HL-60 (cell line): ENCODE measurements around the gene CELA2B.
A peak's percentile ranks its signal among the peaks of the same experiment; 100 is the strongest.

ENCODE experiments used
- DNase-seq, 2 experiments: peaks; one replicate each; pipeline ENCODE4 v3.0.0-alpha.2; 2010 to 2020; ENCODE audit warnings: low read depth in 1 of 2, low spot score in 1 of 2
- H3K27ac ChIP-seq: fragments of 250-450 bp; sonication (Bioruptor Pico); replicated peaks from 2 replicates; pipeline ENCODE4 v1.5.1; 2020; ENCODE audit warnings: mild to moderate bottlenecking, moderate library complexity
- H3K27me3 ChIP-seq: fragments of 250-450 bp; sonication (Bioruptor Pico); 2 replicates; pipeline ENCODE4 v1.5.1; 2021; ENCODE audit warnings: mild to moderate bottlenecking, moderate library complexity; ENCODE audit not compliant: insufficient read depth, poor library complexity, severe bottlenecking
- H3K4me3 ChIP-seq: replicated peaks from 2 replicates; pipeline ENCODE4 v1.5.1; 2011; ENCODE audit warnings: mild to moderate bottlenecking, control low read depth, low read length; ENCODE audit not compliant: insufficient read depth
- CTCF ChIP-seq: IDR thresholded peaks from one replicate; pipeline ENCODE4 v1.5.1; 2011; ENCODE audit warnings: low read length, control low read depth, inconsistent platforms; ENCODE audit not compliant: insufficient read depth
- GABPA ChIP-seq: IDR thresholded peaks from 2 replicates; pipeline ENCODE4 v1.6.1; 2012; ENCODE audit warnings: low read depth
- POLR2AphosphoS5 ChIP-seq: IDR thresholded peaks from 2 replicates; pipeline ENCODE4 v1.6.1; 2012; ENCODE audit warnings: low read depth
- REST ChIP-seq: IDR thresholded peaks from 2 replicates; pipeline ENCODE4 v1.6.1; 2012; ENCODE audit warnings: low read depth; ENCODE audit not compliant: insufficient replicate concordance
- SPI1 ChIP-seq: IDR thresholded peaks from 2 replicates; pipeline ENCODE4 v1.6.1; 2012; ENCODE audit warnings: low read depth, mild to moderate bottlenecking, borderline replicate concordance

The CELA2B gene

GRCh38 chr1:15523104-15524020, 47.5 kb downstream of the CELA2B start:
- Histone ChIP-seq H3K4me3 (peak overlapping the region; percentile 43), H3K27ac (peak overlapping the region; percentile 48), H3K27me3 (no peaks in the 10 kb centered on the region)
- no peak for DNase-seq
- TF ChIP-seq SPI1 (no peak), POLR2AphosphoS5 (no peak)

GRCh38 chr1:15524021-15524282, 48.0 kb downstream of the CELA2B start, which contains the start of gene CASP9:
TSS of gene CASP9 (minus strand) at chr1:15524215. CDS start at chr1:15524200, 15 bp downstream.
- Histone ChIP-seq H3K4me3 (peak within 1 kb of the TSS; percentile 43), H3K27ac (peak within 1 kb of the TSS; percentile 95), H3K27me3 (no peaks in the 10 kb centered on the region)
- DNase-seq: no peak
- TF ChIP-seq GABPA: no peak
- TF ChIP-seq POLR2AphosphoS5: peak; percentile 55; the same call in 1 of the 2 replicates
- TF ChIP-seq REST: no peak
- no peak for TF ChIP-seq CTCF
- no peak for TF ChIP-seq SPI1

- TF ChIP-seq POLR2AphosphoS5 (no peak), REST (no peak), SPI1 (no peak), CTCF (no peak), GABPA (no peak)
- DNase-seq: peak; percentile 90 to 99
- Histone ChIP-seq H3K27ac (peak overlapping the region; percentile 95), H3K27me3 (no peaks in the 10 kb centered on the region), H3K4me3 (peak overlapping the region; percentile 43)
Measured at GRCh38 chr1:15524283-15525049, 48.6 kb downstream of the CELA2B start.
